ENCODE results near the gene PGD. TPM values are rescaled to one million over a fixed set of nuclear protein-coding genes. Genes with fewer than 3 reads are reported as not detected.
A peak's percentile ranks its signal among the peaks of the same experiment; 100 is the strongest.

The PGD gene
- total and polyA plus RNA-seq, 2 of the 13 experiments (the other 11 are each of a cell fraction or from before 2014, with no cell fraction given), result 64.8 to 210 TPM

DNA sequence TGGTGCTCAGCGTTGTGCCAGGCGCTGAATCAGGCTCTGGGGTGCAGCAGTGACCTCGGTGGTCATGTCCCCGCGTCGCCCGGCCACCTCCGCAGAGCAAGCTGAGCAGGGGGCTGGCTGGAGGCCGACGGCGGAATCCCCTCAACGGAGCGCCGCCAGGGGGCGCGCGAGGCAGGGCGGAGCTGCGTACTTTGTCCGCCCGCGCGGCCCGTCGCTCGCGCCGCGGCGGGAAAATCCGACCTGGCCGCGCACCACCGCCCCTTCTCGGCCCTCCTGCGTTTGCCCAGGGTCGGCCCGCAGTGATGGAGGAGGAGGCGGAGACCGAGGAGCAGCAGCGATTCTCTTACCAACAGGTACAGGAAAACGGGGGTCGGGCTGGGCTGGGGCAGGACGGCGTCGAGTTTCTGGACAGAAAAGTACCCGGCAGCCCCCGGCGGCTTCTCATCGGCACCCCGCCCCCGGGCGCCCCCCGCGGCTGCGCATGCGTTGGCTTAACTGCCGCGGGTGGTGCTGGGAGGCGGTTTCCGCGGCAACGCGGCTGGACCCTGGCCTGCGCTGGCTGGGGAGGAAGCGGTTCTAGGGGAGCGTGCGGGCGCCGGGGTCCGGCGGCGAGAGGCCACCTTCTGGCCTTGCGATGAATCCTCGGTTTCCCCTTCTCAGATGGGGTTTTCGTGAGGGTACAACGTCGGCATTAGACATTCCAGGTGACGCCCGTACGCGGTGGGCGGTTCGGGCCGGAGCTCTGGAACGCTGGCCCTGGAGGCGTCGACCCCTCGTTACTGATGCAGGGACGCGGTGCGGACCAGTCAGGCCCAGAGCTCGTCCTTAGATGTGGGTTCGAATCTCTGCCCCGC is 31.6 kb downstream of the PGD start, which contains the start of gene CENPS (continued):
- TF ChIP-seq, protein P1, sequence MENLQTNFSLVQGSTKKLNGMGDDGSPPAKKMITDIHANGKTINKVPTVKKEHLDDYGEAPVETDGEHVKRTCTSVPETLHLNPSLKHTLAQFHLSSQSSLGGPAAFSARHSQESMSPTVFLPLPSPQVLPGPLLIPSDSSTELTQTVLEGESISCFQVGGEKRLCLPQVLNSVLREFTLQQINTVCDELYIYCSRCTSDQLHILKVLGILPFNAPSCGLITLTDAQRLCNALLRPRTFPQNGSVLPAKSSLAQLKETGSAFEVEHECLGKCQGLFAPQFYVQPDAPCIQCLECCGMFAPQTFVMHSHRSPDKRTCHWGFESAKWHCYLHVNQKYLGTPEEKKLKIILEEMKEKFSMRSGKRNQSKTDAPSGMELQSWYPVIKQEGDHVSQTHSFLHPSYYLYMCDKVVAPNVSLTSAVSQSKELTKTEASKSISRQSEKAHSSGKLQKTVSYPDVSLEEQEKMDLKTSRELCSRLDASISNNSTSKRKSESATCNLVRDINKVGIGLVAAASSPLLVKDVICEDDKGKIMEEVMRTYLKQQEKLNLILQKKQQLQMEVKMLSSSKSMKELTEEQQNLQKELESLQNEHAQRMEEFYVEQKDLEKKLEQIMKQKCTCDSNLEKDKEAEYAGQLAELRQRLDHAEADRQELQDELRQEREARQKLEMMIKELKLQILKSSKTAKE (CRISPR knock-in tag; IDR thresholded peaks at IDR 0.05; ENCODE audit: borderline replicate concordance), result peak; percentile 71; the same call in 1 of the 2 replicates
- TF ChIP-seq ZNF564 (CRISPR knock-in tag; IDR thresholded peaks at IDR 0.05), result peak; percentile 84; the same call in 1 of the 2 replicates
- peak; percentile 94 for TF ChIP-seq ZNF841 (CRISPR knock-in tag; IDR thresholded peaks at IDR 0.05; ENCODE audit: borderline replicate concordance)
- TF ChIP-seq, protein P2, sequence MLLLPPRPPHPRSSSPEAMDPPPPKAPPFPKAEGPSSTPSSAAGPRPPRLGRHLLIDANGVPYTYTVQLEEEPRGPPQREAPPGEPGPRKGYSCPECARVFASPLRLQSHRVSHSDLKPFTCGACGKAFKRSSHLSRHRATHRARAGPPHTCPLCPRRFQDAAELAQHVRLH (CRISPR knock-in tag; IDR thresholded peaks at IDR 0.05; ENCODE audit: borderline replicate concordance, low read depth), result peak; percentile 71
- no peak for TF ChIP-seq SOX13 (IDR thresholded peaks at IDR 0.05)
- peak in 1 of 2 experiments; percentile 36; a peak in 1 of 4 replicates for TF ChIP-seq SOX13 (CRISPR knock-in tag; conservative IDR thresholded peaks at IDR 0.05 in 1 of 2, IDR thresholded peaks at IDR 0.05 in 1 of 2)
- TF ChIP-seq TBL1XR1 (IDR thresholded peaks at IDR 0.05; ENCODE audit: borderline replicate concordance, low read length, partially characterized antibody), result peak; percentile 63
- TF ChIP-seq MLLT10 (CRISPR knock-in tag; IDR thresholded peaks at IDR 0.05), result no peak
- TF ChIP-seq, protein P3, sequence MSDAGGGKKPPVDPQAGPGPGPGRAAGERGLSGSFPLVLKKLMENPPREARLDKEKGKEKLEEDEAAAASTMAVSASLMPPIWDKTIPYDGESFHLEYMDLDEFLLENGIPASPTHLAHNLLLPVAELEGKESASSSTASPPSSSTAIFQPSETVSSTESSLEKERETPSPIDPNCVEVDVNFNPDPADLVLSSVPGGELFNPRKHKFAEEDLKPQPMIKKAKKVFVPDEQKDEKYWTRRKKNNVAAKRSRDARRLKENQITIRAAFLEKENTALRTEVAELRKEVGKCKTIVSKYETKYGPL (CRISPR knock-in tag; IDR thresholded peaks at IDR 0.05), result 0 out of 2 replicates have a peak, but pooled peaks have one; percentile 38
- TF ChIP-seq, protein P4, sequence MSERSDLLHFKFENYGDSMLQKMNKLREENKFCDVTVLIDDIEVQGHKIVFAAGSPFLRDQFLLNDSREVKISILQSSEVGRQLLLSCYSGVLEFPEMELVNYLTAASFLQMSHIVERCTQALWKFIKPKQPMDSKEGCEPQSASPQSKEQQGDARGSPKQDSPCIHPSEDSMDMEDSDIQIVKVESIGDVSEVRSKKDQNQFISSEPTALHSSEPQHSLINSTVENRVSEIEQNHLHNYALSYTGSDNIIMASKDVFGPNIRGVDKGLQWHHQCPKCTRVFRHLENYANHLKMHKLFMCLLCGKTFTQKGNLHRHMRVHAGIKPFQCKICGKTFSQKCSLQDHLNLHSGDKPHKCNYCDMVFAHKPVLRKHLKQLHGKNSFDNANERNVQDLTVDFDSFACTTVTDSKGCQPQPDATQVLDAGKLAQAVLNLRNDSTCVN (CRISPR knock-in tag; IDR thresholded peaks at IDR 0.05; ENCODE audit: borderline replicate concordance), result peak; percentile 58; the same call in 1 of the 2 replicates
- TF ChIP-seq SP5 (CRISPR knock-in tag; IDR thresholded peaks at IDR 0.05; ENCODE audit: borderline replicate concordance, low read depth), result peak; percentile 34; the same call in 1 of the 2 replicates
- TF ChIP-seq, protein P5, sequence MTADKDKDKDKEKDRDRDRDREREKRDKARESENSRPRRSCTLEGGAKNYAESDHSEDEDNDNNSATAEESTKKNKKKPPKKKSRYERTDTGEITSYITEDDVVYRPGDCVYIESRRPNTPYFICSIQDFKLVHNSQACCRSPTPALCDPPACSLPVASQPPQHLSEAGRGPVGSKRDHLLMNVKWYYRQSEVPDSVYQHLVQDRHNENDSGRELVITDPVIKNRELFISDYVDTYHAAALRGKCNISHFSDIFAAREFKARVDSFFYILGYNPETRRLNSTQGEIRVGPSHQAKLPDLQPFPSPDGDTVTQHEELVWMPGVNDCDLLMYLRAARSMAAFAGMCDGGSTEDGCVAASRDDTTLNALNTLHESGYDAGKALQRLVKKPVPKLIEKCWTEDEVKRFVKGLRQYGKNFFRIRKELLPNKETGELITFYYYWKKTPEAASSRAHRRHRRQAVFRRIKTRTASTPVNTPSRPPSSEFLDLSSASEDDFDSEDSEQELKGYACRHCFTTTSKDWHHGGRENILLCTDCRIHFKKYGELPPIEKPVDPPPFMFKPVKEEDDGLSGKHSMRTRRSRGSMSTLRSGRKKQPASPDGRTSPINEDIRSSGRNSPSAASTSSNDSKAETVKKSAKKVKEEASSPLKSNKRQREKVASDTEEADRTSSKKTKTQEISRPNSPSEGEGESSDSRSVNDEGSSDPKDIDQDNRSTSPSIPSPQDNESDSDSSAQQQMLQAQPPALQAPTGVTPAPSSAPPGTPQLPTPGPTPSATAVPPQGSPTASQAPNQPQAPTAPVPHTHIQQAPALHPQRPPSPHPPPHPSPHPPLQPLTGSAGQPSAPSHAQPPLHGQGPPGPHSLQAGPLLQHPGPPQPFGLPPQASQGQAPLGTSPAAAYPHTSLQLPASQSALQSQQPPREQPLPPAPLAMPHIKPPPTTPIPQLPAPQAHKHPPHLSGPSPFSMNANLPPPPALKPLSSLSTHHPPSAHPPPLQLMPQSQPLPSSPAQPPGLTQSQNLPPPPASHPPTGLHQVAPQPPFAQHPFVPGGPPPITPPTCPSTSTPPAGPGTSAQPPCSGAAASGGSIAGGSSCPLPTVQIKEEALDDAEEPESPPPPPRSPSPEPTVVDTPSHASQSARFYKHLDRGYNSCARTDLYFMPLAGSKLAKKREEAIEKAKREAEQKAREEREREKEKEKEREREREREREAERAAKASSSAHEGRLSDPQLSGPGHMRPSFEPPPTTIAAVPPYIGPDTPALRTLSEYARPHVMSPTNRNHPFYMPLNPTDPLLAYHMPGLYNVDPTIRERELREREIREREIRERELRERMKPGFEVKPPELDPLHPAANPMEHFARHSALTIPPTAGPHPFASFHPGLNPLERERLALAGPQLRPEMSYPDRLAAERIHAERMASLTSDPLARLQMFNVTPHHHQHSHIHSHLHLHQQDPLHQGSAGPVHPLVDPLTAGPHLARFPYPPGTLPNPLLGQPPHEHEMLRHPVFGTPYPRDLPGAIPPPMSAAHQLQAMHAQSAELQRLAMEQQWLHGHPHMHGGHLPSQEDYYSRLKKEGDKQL (CRISPR knock-in tag; IDR thresholded peaks at IDR 0.05; ENCODE audit: low read depth), result 0 out of 2 replicates have a peak, but pooled peaks have one; percentile 10
- TF ChIP-seq ZNF451 (CRISPR knock-in tag; IDR thresholded peaks at IDR 0.05), result peak; percentile 86; the same call in 1 of the 2 replicates
- peak; percentile 92 for TF ChIP-seq KDM5A (IDR thresholded peaks at IDR 0.05; ENCODE audit: borderline replicate concordance, low read length)
- no peak for TF ChIP-seq TOE1 (CRISPR knock-in tag; IDR thresholded peaks at IDR 0.05)
- TF ChIP-seq RORA (CRISPR knock-in tag; IDR thresholded peaks at IDR 0.05), result no peak
